Testis (tissue), 3 donors: ENCODE results near the gene SERAC1. TPM values are rescaled to one million over a fixed set of nuclear protein-coding genes. Genes with fewer than 3 reads are reported as not detected.

ENCODE experiments used
- DNase-seq: peaks from one replicate; pipeline ENCODE4 v3.0.0-alpha.2; 2019
- H3K27ac ChIP-seq, 2 donors: fragments of 200-600 bp; sonication (generic); one replicate each; pipeline ENCODE4 v1.5.1; 2019
- H3K27me3 ChIP-seq: fragments of 200-600 bp; sonication (generic); one replicate; pipeline ENCODE4 v1.5.1; 2019
- H3K36me3 ChIP-seq: fragments of 200-600 bp; sonication (generic); one replicate; pipeline ENCODE4 v1.5.1; 2017; ENCODE audit warnings: low read depth; ENCODE audit errors: missing control alignments
- H3K4me1 ChIP-seq: fragments of 200-600 bp; sonication (generic); one replicate; pipeline ENCODE4 v1.5.1; 2019
- H3K4me3 ChIP-seq, 2 donors: fragments of 200-600 bp; sonication (generic); one replicate each; pipeline ENCODE4 v1.5.1; 2017 to 2019
- H3K9me3 ChIP-seq: fragments of 200-600 bp; sonication (generic); one replicate; pipeline ENCODE4 v1.5.1; 2017
- POLR2A ChIP-seq: fragments of 450-650 bp; IDR thresholded peaks from one replicate; pipeline ENCODE4 v1.6.1; 2017; ENCODE audit warnings: antibody characterized with exemption, mild to moderate bottlenecking, moderate library complexity
- WGBS, 2 donors: methylation state at CpG; one replicate each; pipeline ENCODE4 v1.1.5; 2018; 5-methylcytosine and 5-hydroxymethylcytosine counted together
- intact Hi-C: fragments of 100-400 bp; cut with DNase I; formaldehyde crosslinking; loops from one replicate; pipeline ENCODE4 v1.15.1; 2023; ENCODE audit warnings: low total_unique reads
- polyA plus RNA-seq: library from polyadenylated mRNA; stranded (reverse); fragments of 350-450 nt; fragmentation: Illumina TruSeq; extraction: RNeasy Lipid Tissue Mini Kit (QIAGEN cat#74804); gene quantifications from one replicate; pipeline ENCODE4 v1.2.3, GENCODE V29; 2014; ENCODE audit warnings: low read depth, low replicate concordance; ENCODE audit not compliant: insufficient read depth
- total RNA-seq, 2 donors: library from RNA; depleted of rRNA; stranded (reverse); fragments of >200 nt; gene quantifications; one replicate each; pipeline ENCODE4 v1.2.3, GENCODE V29; 2016
- TF ChIP-seq, protein P1 (sequence below), 3 experiments: fragments of 450-650 bp in 2 of 3; fragments of 200-600 bp in 1 of 3; sonication (generic) in 1 of 3; IDR thresholded peaks; one replicate each; pipeline ENCODE4 v1.5.1; 2016 to 2019; ENCODE audit warnings: antibody characterized with exemption in 3 of 3, mild to moderate bottlenecking in 2 of 3, moderate library complexity in 1 of 3

Gene SERAC1
- total and polyA plus RNA-seq, 3 donors from 2014 or later = 9.8 to 20.2 (median 15.2) TPM

DNA sequence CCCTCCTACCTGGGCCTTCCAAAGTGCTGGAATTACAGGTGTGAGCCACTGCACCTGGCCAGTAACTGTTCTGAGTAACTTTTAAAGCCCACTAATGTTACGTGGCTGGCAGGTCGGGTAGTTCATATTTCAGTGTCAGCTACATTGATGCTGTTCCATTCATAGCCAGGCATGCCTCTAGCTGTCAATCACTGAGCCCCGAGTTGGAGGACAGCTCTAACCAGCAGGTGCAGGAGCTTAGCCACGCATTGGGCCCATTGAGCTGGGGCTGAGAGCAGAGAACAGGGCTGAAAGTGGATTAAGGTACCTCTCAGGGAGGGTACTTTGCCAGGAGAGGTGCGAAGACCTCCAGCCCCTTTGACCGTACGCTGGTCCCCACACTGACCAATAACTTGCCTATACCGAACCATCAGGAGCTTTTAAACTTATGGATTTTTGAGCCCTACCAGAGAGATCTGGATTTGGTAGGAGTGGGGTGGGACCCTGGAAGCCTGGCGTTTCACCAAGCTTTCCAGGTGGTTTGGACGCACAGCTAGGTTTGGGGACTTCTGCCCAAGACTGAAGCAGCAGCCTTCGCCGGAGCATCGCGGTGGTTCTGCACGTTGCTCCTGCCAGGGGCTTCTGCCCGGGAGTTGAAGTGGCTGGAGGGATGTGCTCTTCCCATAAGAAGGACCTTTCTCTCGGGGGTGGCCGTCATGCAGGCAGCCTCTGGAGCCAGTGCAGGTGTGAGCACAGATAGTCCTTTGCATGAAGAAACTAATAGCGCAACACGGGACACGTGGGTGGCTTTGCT lies 82.6 kb downstream of the SERAC1 start:
- intact Hi-C loops = no loop called here
- no peaks in the 10 kb centered on the region for H3K9me3 ChIP-seq
- H3K4me1 ChIP-seq = peaks cover 10% of the 10 kb centered on the region
- no peak overlapping the region for H3K27ac ChIP-seq
- 85 to 92% methylated on average over 20 to 21 of the region's 21 CpGs for WGBS, 2 donors
- no peaks in the 10 kb centered on the region for H3K36me3 ChIP-seq
- DNase-seq = no peak
- H3K27me3 ChIP-seq = no peaks in the 10 kb centered on the region
- H3K4me3 ChIP-seq = no peak overlapping the region
- TF ChIP-seq POLR2A = no peak
- TF ChIP-seq, protein P1, sequence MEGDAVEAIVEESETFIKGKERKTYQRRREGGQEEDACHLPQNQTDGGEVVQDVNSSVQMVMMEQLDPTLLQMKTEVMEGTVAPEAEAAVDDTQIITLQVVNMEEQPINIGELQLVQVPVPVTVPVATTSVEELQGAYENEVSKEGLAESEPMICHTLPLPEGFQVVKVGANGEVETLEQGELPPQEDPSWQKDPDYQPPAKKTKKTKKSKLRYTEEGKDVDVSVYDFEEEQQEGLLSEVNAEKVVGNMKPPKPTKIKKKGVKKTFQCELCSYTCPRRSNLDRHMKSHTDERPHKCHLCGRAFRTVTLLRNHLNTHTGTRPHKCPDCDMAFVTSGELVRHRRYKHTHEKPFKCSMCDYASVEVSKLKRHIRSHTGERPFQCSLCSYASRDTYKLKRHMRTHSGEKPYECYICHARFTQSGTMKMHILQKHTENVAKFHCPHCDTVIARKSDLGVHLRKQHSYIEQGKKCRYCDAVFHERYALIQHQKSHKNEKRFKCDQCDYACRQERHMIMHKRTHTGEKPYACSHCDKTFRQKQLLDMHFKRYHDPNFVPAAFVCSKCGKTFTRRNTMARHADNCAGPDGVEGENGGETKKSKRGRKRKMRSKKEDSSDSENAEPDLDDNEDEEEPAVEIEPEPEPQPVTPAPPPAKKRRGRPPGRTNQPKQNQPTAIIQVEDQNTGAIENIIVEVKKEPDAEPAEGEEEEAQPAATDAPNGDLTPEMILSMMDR (IDR thresholded peaks at IDR 0.05) = no peak

DNA sequence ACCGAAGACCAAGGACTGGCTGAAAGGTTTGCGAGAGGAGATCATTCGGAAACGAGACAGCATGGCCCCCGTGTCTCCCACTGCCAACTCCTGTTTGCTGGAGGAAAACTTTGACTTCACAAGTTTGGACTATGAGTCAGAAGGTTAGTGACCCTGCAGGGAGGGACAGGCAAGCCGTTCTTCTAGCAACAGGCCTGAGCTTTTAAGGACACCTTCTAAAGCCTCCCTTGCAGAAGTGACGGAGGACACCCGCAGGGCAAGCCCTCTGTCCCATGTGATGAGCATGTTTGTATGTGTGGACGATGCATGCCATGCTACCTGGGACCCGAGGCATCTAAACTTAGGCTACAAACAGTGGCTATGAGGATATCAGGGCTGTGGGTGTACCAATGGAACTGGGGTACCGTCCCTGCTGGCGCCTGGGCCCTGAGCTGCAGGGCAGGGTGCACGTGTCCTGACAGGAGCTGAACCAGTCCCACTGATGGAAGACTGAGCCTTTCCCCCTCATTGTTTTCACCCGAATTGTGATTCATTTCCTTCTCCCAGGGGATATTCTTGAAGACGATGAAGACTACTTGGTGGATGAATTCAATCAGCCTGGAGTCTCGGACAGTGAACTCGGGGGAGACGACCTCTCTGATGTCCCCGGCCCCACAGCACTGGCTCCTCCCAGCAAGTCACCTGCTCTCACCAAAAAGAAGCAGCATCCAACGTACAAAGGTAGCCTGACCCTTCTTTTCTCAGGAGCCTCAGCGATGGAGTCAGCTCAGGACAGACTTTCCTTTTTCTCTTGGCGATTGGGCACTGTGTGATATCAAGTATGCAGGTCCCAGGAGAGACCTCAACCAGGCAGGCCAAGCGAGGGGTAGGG lies 84.4 kb downstream of the SERAC1 start:
- no peaks in the 10 kb centered on the region for H3K9me3 ChIP-seq
- TF ChIP-seq POLR2A = no peak
- H3K27me3 ChIP-seq = no peaks in the 10 kb centered on the region
- H3K4me3 ChIP-seq = no peak overlapping the region
- H3K36me3 ChIP-seq = no peaks in the 10 kb centered on the region
- intact Hi-C loops = no loop called here
- 88 to 96% methylated on average over 19 to 22 of the region's 23 CpGs for WGBS, 2 donors
- no peak overlapping the region for H3K27ac ChIP-seq
- no peak for DNase-seq
- peaks cover 10% of the 10 kb centered on the region for H3K4me1 ChIP-seq

DNA sequence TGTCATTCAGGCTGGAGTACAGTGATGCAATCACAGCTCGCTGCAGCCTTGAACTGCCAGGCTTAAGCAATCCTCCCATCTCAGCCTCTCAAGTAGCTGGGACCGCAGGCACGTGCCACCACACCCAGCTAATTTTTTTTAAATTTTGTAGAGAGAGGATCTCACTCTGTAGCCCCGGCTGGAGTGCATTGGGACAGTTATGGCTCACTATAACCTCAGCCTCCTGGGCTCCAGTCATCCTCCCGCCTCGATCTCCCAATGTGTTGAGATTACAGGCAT lies 86.5 kb downstream of the SERAC1 start:
- H3K4me3 ChIP-seq = no peak overlapping the region
- intact Hi-C loops = no loop called here
- TF ChIP-seq, protein P1 (IDR thresholded peaks at IDR 0.05) = no peak
- no peak for TF ChIP-seq POLR2A
- 85 to 91% methylated on average over 6 of the region's 6 CpGs for WGBS, 2 donors
- no peaks in the 10 kb centered on the region for H3K36me3 ChIP-seq
- H3K9me3 ChIP-seq = no peaks in the 10 kb centered on the region
- H3K4me1 ChIP-seq = peaks cover 4% of the 10 kb centered on the region
- H3K27ac ChIP-seq = no peak overlapping the region
- no peak for DNase-seq
- no peaks in the 10 kb centered on the region for H3K27me3 ChIP-seq

DNA sequence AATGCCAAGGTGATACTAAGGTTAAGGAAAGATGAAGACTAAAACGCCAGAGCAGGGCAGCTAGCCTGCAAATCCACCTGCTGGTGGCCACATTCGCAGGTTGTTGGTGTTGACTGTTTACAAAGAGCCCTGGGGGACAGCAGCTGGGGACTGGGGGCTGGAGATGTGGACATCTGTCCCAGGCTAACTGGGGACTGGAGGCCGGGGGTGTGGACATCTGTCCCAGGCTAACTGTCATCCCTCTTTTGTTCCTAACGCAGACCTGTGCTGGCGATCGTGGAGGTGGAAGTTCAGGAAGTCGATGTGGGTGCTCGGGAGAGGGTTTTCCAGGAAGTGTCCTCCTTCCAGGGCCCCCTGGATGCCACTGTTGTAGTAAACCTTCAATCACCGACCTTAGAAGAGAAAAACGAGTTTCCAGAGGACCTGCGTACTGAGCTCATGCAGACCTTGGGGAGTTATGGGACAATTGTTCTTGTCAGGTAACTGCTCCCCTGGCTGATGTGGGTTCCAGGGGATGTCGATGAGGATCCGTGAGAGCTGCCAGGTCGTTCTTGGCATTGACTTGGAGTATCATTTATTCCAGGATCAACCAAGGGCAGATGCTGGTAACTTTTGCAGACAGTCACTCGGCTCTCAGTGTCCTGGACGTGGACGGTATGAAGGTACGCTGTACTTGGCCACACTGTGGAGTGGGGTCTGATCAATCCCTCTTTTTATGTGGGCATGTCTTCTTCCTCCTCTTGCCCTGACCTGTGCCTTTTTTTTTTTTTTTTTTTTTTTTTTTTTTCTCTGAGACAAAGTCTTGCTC lies 87.0 kb downstream of the SERAC1 start:
- Histone ChIP-seq H3K27ac (no peak overlapping the region), H3K9me3 (no peaks in the 10 kb centered on the region), H3K4me1 (peaks cover under 1% of the 10 kb centered on the region), H3K27me3 (no peaks in the 10 kb centered on the region), H3K36me3 (no peaks in the 10 kb centered on the region), H3K4me3 (no peak overlapping the region)
- intact Hi-C loops = no loop called here
- WGBS, 2 donors = 84 to 91% methylated on average over 10 to 18 of the region's 18 CpGs
- TF ChIP-seq, protein P1 (IDR thresholded peaks at IDR 0.05) = no peak
- TF ChIP-seq POLR2A = no peak
- no peak for DNase-seq

DNA sequence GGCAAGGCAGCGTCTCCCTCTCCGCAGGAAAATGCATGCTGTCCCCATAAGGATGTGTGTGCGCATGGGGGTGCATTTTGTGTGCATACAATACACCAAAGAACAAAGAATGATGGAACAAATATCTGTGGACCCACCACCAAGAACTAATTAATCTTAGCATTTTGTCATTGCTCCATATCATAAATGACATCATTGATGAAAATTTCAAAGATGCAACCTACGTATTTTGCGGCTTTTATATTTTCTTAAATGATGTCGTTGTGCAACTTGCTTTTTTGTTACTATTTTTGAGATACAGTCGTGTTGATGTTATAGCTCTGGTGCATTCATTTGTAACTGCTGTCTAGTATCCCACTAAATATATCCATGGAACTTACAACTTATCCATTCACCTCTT lies 89.7 kb downstream of the SERAC1 start:
- intact Hi-C loops = no loop called here
- no peaks in the 10 kb centered on the region for H3K9me3 ChIP-seq
- no peaks in the 10 kb centered on the region for H3K4me1 ChIP-seq
- TF ChIP-seq, protein P1 (IDR thresholded peaks at IDR 0.05) = no peak
- no peak for TF ChIP-seq POLR2A
- no peaks in the 10 kb centered on the region for H3K27me3 ChIP-seq
- no peak overlapping the region for H3K27ac ChIP-seq
- DNase-seq = no peak
- WGBS, 2 donors = 78 to 85% methylated on average over 7 of the region's 7 CpGs
- no peak overlapping the region for H3K4me3 ChIP-seq
- H3K36me3 ChIP-seq = no peaks in the 10 kb centered on the region
